Astrocyte (in vitro differentiated cells and primary cell): ENCODE measurements around the gene AKAP13. TPM values are rescaled to one million over a fixed set of nuclear protein-coding genes. Genes with fewer than 3 reads are reported as not detected.

Experiments used
- DNase-seq: peaks from one replicate; pipeline ENCODE4 v3.0.0-alpha.2; 2010; ENCODE audit warnings: low read depth
- FAIRE-seq: peaks from 2 replicates; lab custom pipeline; 2011; peaks lifted over from hg19 to GRCh38; lab: Jason Lieb, UNC
- H2AFZ ChIP-seq: 2 replicates; pipeline ENCODE4 v1.6.0; 2012; ENCODE audit warnings: low read depth, low read length, inconsistent platforms
- H3K27ac ChIP-seq: 2 replicates; pipeline ENCODE4 v1.5.1; 2011; ENCODE audit warnings: low read depth, low read length, inconsistent platforms
- H3K27me3 ChIP-seq: 2 replicates; pipeline ENCODE4 v1.6.0; 2011; ENCODE audit warnings: low read length, inconsistent platforms; ENCODE audit not compliant: insufficient read depth
- H3K36me3 ChIP-seq: 2 replicates; pipeline ENCODE4 v1.5.1; 2011; ENCODE audit warnings: low read length, inconsistent platforms; ENCODE audit not compliant: insufficient read depth
- H3K4me1 ChIP-seq: 2 replicates; pipeline ENCODE4 v1.5.1; 2011; ENCODE audit warnings: low read length, inconsistent platforms; ENCODE audit not compliant: insufficient read depth
- H3K4me2 ChIP-seq: 2 replicates; pipeline ENCODE4 v1.6.0; 2012; ENCODE audit warnings: low read length, inconsistent platforms
- H3K4me3 ChIP-seq: 2 replicates; pipeline ENCODE4 v1.5.1; 2011; ENCODE audit warnings: low read depth, mild to moderate bottlenecking, low read length, inconsistent platforms; ENCODE audit not compliant: insufficient read depth
- H3K79me2 ChIP-seq: 2 replicates; pipeline ENCODE4 v1.6.0; 2012; ENCODE audit warnings: mild to moderate bottlenecking, low read length, inconsistent platforms; ENCODE audit not compliant: insufficient read depth
- H3K9ac ChIP-seq: 2 replicates; pipeline ENCODE4 v1.6.0; 2012; ENCODE audit warnings: mild to moderate bottlenecking, low read length, inconsistent platforms
- H3K9me3 ChIP-seq: 2 replicates; pipeline ENCODE4 v1.5.1; 2012; ENCODE audit warnings: low read depth, mild to moderate bottlenecking, low read length, inconsistent platforms; ENCODE audit not compliant: insufficient read depth
- H4K20me1 ChIP-seq: 2 replicates; pipeline ENCODE4 v1.6.0; 2012; ENCODE audit warnings: low read length, inconsistent platforms; ENCODE audit not compliant: insufficient read depth
- H3K27ac Mint-ChIP-seq: one replicate; pipeline ENCODE4 v1.8.0; 2021; ENCODE audit warnings: mild to moderate bottlenecking, mixed read lengths; ENCODE audit not compliant: unreplicated experiment
- H3K27me3 Mint-ChIP-seq: one replicate; pipeline ENCODE4 v1.8.0; 2021; ENCODE audit warnings: low read depth, mixed read lengths; ENCODE audit not compliant: unreplicated experiment
- H3K36me3 Mint-ChIP-seq: one replicate; pipeline ENCODE4 v1.8.0; 2021; ENCODE audit warnings: low read depth, mixed read lengths; ENCODE audit not compliant: unreplicated experiment
- H3K4me1 Mint-ChIP-seq: one replicate; pipeline ENCODE4 v1.8.0; 2021; ENCODE audit warnings: low read depth, mixed read lengths; ENCODE audit not compliant: unreplicated experiment
- H3K4me3 Mint-ChIP-seq: one replicate; pipeline ENCODE4 v1.8.0; 2021; ENCODE audit warnings: mild to moderate bottlenecking, moderate library complexity, mixed read lengths; ENCODE audit not compliant: unreplicated experiment
- H3K9me3 Mint-ChIP-seq: one replicate; pipeline ENCODE4 v1.8.0; 2021; ENCODE audit warnings: mild to moderate bottlenecking, mixed read lengths; ENCODE audit not compliant: unreplicated experiment
- CTCF ChIP-seq: IDR thresholded peaks from 2 replicates; pipeline ENCODE4 v1.5.1; 2011; ENCODE audit warnings: low read depth, mild to moderate bottlenecking, inconsistent platforms, low read length, moderate library complexity; ENCODE audit not compliant: insufficient read depth
- EZH2 ChIP-seq: IDR thresholded peaks from 2 replicates; pipeline ENCODE4 v1.6.1; 2012; ENCODE audit warnings: mild to moderate bottlenecking, low read length, inconsistent platforms; ENCODE audit not compliant: insufficient read depth
- total RNA-seq: library from RNA; stranded (reverse); gene quantifications from 2 replicates; pipeline ENCODE4 v1.2.1, GENCODE V29; 2021

AKAP13 gene
- total RNA-seq, 1 donor from 2014 or later, result 98.2 TPM

- H3K4me1 Mint-ChIP-seq, result peaks cover 13% of the 10 kb centered on the region
Measured at GRCh38 chr15:85547386-85547785, 167.0 kb downstream of the AKAP13 start.

GRCh38 chr15:85550283-85550682, 169.9 kb downstream of the AKAP13 start:
- Histone ChIP-seq H3K9ac (no peak overlapping the region), H3K4me1 (no peaks in the 10 kb centered on the region), H3K27me3 (no peaks in the 10 kb centered on the region), H3K27ac (no peak overlapping the region), H3K4me2 (no peak overlapping the region), H3K9me3 (no peaks in the 10 kb centered on the region), H3K4me3 (no peak overlapping the region), H2AFZ (no peak overlapping the region), H3K79me2 (no peaks in the 10 kb centered on the region), H4K20me1 (peaks cover 18% of the 10 kb centered on the region), H3K36me3 (no peaks in the 10 kb centered on the region)
- no peak for DNase-seq
- H3K27me3 Mint-ChIP-seq, result no peaks in the 10 kb centered on the region
- peaks cover 3% of the 10 kb centered on the region for H3K4me1 Mint-ChIP-seq
- FAIRE-seq, result no peak
- no peak overlapping the region for H3K4me3 Mint-ChIP-seq
- peaks cover 13% of the 10 kb centered on the region for H3K36me3 Mint-ChIP-seq
- TF ChIP-seq EZH2 (no peak), CTCF (no peak)
- H3K27ac Mint-ChIP-seq, result no peak overlapping the region
- H3K9me3 Mint-ChIP-seq, result no peaks in the 10 kb centered on the region

More at GRCh38 chr15:85547386-85547785, 167.0 kb downstream of the AKAP13 start:
- H3K4me1 ChIP-seq, result no peaks in the 10 kb centered on the region
- peaks cover 3% of the 10 kb centered on the region for H3K79me2 ChIP-seq
- Mint-ChIP-seq H3K27me3 (no peaks in the 10 kb centered on the region), H3K4me3 (no peak overlapping the region), H3K36me3 (peaks cover 7% of the 10 kb centered on the region), H3K27ac (no peak overlapping the region), H3K9me3 (no peaks in the 10 kb centered on the region)
- no peak overlapping the region for H3K27ac ChIP-seq
- H4K20me1 ChIP-seq, result peaks cover 34% of the 10 kb centered on the region
- FAIRE-seq (no peak), DNase-seq (no peak)
- H3K4me3 ChIP-seq, result no peak overlapping the region
- no peaks in the 10 kb centered on the region for H3K9me3 ChIP-seq
- no peak overlapping the region for H3K9ac ChIP-seq
- no peak overlapping the region for H3K4me2 ChIP-seq
- no peaks in the 10 kb centered on the region for H3K36me3 ChIP-seq
- H3K27me3 ChIP-seq, result no peaks in the 10 kb centered on the region
- H2AFZ ChIP-seq, result no peak overlapping the region
- no peak for TF ChIP-seq CTCF
- no peak for TF ChIP-seq EZH2

GRCh38 chr15:85551221-85551832, 170.9 kb downstream of the AKAP13 start:
- Mint-ChIP-seq H3K27ac (no peak overlapping the region), H3K9me3 (no peaks in the 10 kb centered on the region), H3K4me1 (peaks cover 3% of the 10 kb centered on the region), H3K36me3 (peaks cover 11% of the 10 kb centered on the region), H3K27me3 (no peaks in the 10 kb centered on the region), H3K4me3 (no peak overlapping the region)
- no peak overlapping the region for H3K27ac ChIP-seq
- H3K4me2 ChIP-seq, result no peak overlapping the region
- peaks cover 20% of the 10 kb centered on the region for H4K20me1 ChIP-seq
- H3K9ac ChIP-seq, result no peak overlapping the region
- TF ChIP-seq EZH2, result no peak
- no peak for TF ChIP-seq CTCF
- no peaks in the 10 kb centered on the region for H3K9me3 ChIP-seq
- no peaks in the 10 kb centered on the region for H3K36me3 ChIP-seq
- no peaks in the 10 kb centered on the region for H3K4me1 ChIP-seq
- no peak for DNase-seq
- H3K27me3 ChIP-seq, result no peaks in the 10 kb centered on the region
- no peaks in the 10 kb centered on the region for H3K79me2 ChIP-seq
- H2AFZ ChIP-seq, result no peak overlapping the region
- H3K4me3 ChIP-seq, result no peak overlapping the region
- no peak for FAIRE-seq
